ENCODE data around the gene NUP42. TPM values are rescaled to one million over a fixed set of nuclear protein-coding genes. Genes with fewer than 3 reads are reported as not detected.

Gene NUP42
- total and polyA plus RNA-seq, 2 donors from 2014 or later = 24.8 to 28.8 TPM

DNA sequence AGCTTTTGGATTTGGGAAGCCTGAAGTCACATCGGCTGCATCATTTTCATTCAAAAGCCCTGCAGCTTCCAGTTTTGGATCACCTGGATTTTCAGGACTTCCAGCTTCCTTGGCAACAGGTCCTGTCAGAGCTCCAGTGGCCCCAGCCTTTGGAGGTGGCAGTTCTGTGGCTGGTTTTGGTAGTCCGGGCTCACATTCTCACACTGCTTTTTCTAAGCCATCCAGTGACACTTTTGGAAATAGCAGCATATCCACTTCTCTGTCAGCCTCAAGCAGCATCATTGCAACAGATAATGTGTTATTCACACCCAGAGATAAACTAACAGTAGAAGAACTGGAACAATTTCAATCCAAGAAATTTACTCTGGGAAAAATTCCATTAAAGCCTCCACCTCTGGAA lies 18.5 kb downstream of the NUP42 start:
- Histone ChIP-seq H3K9me3 (ENCODE audit: control insufficient read depth in 2 of 3, insufficient read depth in 1 of 3, low read length in 3 of 3) (no peaks in the 10 kb centered on the region), H3K4me3 (ENCODE audit: low read length in 3 of 3) (no peak overlapping the region), H3K36me3 (ENCODE audit: control insufficient read depth in 2 of 3, insufficient read depth in 3 of 3, low read length in 3 of 3) (peaks cover 4 to 11% (median 6%) of the 10 kb centered on the region in 3 donors), H3K27ac (ENCODE audit: low read depth in 2 of 2, low read length in 2 of 2) (no peak overlapping the region), H3K9ac (ENCODE audit: low read length in 3 of 3) (no peak overlapping the region), H3K4me1 (ENCODE audit: control insufficient read depth in 2 of 3, insufficient read depth in 2 of 3, low read depth in 1 of 3, low read length in 3 of 3) (no peaks in the 10 kb centered on the region), H3K27me3 (ENCODE audit: control insufficient read depth, insufficient read depth, low read length) (no peaks in the 10 kb centered on the region)
- DNase-seq (no peak), FAIRE-seq (no peak)
- TF ChIP-seq, protein P1, sequence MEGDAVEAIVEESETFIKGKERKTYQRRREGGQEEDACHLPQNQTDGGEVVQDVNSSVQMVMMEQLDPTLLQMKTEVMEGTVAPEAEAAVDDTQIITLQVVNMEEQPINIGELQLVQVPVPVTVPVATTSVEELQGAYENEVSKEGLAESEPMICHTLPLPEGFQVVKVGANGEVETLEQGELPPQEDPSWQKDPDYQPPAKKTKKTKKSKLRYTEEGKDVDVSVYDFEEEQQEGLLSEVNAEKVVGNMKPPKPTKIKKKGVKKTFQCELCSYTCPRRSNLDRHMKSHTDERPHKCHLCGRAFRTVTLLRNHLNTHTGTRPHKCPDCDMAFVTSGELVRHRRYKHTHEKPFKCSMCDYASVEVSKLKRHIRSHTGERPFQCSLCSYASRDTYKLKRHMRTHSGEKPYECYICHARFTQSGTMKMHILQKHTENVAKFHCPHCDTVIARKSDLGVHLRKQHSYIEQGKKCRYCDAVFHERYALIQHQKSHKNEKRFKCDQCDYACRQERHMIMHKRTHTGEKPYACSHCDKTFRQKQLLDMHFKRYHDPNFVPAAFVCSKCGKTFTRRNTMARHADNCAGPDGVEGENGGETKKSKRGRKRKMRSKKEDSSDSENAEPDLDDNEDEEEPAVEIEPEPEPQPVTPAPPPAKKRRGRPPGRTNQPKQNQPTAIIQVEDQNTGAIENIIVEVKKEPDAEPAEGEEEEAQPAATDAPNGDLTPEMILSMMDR (IDR thresholded peaks at IDR 0.05; ENCODE audit: borderline replicate concordance, extremely low read depth, insufficient read depth) = no peak
- intact Hi-C loops (cut with DNase I) = no loop called here

DNA sequence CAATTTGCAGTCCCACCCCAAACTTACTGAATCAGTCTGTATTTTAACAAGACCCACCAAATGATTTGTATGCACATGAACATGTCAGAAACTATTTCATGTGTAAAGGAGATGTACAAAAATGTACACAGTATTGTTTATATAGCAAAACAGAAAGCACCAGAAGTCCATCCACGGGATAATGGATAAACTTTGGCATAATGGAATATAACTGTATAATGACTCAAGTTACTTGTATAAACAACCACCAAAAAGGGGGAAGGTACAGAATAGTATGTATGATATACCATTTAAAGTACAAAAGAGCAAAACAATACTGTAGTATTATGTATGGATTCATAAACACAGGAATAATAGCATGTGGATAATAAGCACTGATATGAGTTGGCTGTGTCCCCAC lies 22.4 kb downstream of the NUP42 start:
- intact Hi-C loops (cut with DNase I) = no loop called here
- Histone ChIP-seq H3K4me3 (ENCODE audit: low read length in 3 of 3) (no peak overlapping the region), H3K4me1 (ENCODE audit: control insufficient read depth in 2 of 3, insufficient read depth in 2 of 3, low read depth in 1 of 3, low read length in 3 of 3) (peaks cover 0 to 7% (median 0%) of the 10 kb centered on the region in 3 donors), H3K9me3 (ENCODE audit: control insufficient read depth in 2 of 3, insufficient read depth in 1 of 3, low read length in 3 of 3) (no peaks in the 10 kb centered on the region), H3K36me3 (ENCODE audit: control insufficient read depth in 2 of 3, insufficient read depth in 3 of 3, low read length in 3 of 3) (peaks cover 4 to 9% (median 6%) of the 10 kb centered on the region in 3 donors), H3K27me3 (ENCODE audit: control insufficient read depth, insufficient read depth, low read length) (no peaks in the 10 kb centered on the region), H3K9ac (ENCODE audit: low read length in 3 of 3) (no peak overlapping the region), H3K27ac (ENCODE audit: low read depth in 2 of 2, low read length in 2 of 2) (no peak overlapping the region)
- no peak for FAIRE-seq
- TF ChIP-seq, protein P1 (IDR thresholded peaks at IDR 0.05; ENCODE audit: borderline replicate concordance, extremely low read depth, insufficient read depth) = no peak
- DNase-seq = no peak

DNA sequence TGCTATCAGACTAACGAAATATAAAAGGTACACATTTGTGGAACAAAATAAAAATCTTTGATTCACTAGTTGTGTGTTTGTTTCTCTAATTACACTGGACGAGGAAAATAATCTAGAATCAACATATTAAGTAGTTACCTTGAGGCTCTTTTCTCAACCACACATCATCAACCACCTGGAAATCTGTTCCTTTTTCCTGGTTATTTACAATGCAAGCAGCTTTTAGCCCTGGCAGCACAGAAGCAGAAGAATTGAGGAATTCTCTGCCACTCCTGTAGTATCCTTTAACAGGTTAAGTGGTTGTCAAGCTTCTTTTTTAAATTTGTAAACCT lies 23.7 kb downstream of the NUP42 start:
- H3K36me3 ChIP-seq (ENCODE audit: control insufficient read depth in 2 of 3, insufficient read depth in 3 of 3, low read length in 3 of 3) = no peaks in the 10 kb centered on the region
- intact Hi-C loops (cut with DNase I) = no loop called here
- no peaks in the 10 kb centered on the region for H3K9me3 ChIP-seq (ENCODE audit: control insufficient read depth in 2 of 3, insufficient read depth in 1 of 3, low read length in 3 of 3)
- DNase-seq (peak in 2 of 5 donors; percentile 61 to 73), FAIRE-seq (no peak)
- H3K9ac ChIP-seq (ENCODE audit: low read length in 3 of 3) = peak overlapping the region in 1 of 3 donors; percentile 23
- TF ChIP-seq, protein P1 (IDR thresholded peaks at IDR 0.05; ENCODE audit: borderline replicate concordance, extremely low read depth, insufficient read depth) = no peak
- peak overlapping the region; percentile 70 to 71 for H3K27ac ChIP-seq (ENCODE audit: low read depth in 2 of 2, low read length in 2 of 2)
- H3K27me3 ChIP-seq (ENCODE audit: control insufficient read depth, insufficient read depth, low read length) = no peaks in the 10 kb centered on the region
- peak overlapping the region in 2 of 3 donors; percentile 40 to 52 for H3K4me3 ChIP-seq (ENCODE audit: low read length in 3 of 3)
- H3K4me1 ChIP-seq (ENCODE audit: control insufficient read depth in 2 of 3, insufficient read depth in 2 of 3, low read depth in 1 of 3, low read length in 3 of 3) = peaks cover 0 to 7% (median 1%) of the 10 kb centered on the region in 3 donors
